ENCODE data around the gene RNF7.

The RNF7 gene

GRCh38 chr3:141796081-141796888 lies 58.2 kb downstream of the RNF7 start:
- peak overlapping the region; percentile 66 for H3K9ac ChIP-seq (ENCODE audit: low read depth, low read length)
- H3K79me2 ChIP-seq (ENCODE audit: insufficient read depth, low read length) = no peaks in the 10 kb centered on the region
- TF ChIP-seq CTCF (IDR thresholded peaks at IDR 0.05; ENCODE audit: borderline replicate concordance, extremely low read depth, low read length, poor library complexity, severe bottlenecking) = no peak
- no peak for TF ChIP-seq EZH2 (IDR thresholded peaks at IDR 0.05; ENCODE audit: borderline replicate concordance, low read depth, low read length, severe bottlenecking)
- no peaks in the 10 kb centered on the region for H4K20me1 ChIP-seq (ENCODE audit: insufficient read depth, low read length)
- DNase-seq (peak; percentile 88), ATAC-seq (ENCODE audit: insufficient read depth, low read depth) (peak; percentile 86)
- no peaks in the 10 kb centered on the region for H3K9me3 ChIP-seq (ENCODE audit: insufficient read depth, low read length, severe bottlenecking)
- H3K36me3 ChIP-seq (ENCODE audit: insufficient read depth, low read length) = no peaks in the 10 kb centered on the region
- H3K4me3 ChIP-seq (ENCODE audit: low read depth in 1 of 2, low read length in 2 of 2) = peak overlapping the region in 1 of 2 experiments; percentile 64; a peak in 3 of 4 replicates
- H3K27ac ChIP-seq (ENCODE audit: low read length) = peak overlapping the region; percentile 92
- H3K4me1 ChIP-seq (ENCODE audit: insufficient read depth, low read length) = peaks cover 46% of the 10 kb centered on the region
- peak overlapping the region; percentile 82 for H3K4me2 ChIP-seq (ENCODE audit: insufficient read depth, low read length)
- peak overlapping the region; percentile 82 for H2AFZ ChIP-seq (ENCODE audit: low read depth, low read length)
- no peaks in the 10 kb centered on the region for H3K27me3 ChIP-seq (ENCODE audit: insufficient read depth, low read length, poor library complexity)
